ENCODE data around the gene REPS1.

- no peak for TF ChIP-seq GATA2 (IDR thresholded peaks at IDR 0.05; ENCODE audit: low read depth, low read length)
- TF ChIP-seq GATA3 (IDR thresholded peaks at IDR 0.05; ENCODE audit: low read depth, low read length), result no peak
Measured at GRCh38 chr6:138864343-138864890, 123.6 kb downstream of the REPS1 start.

Data from SH-SY5Y (cell line).